T-helper 2 cell treated with Interferon-gamma antibody and Interleukin-4, amounts not matched to agents 5 μg/mL and 100 μg/mL, for 36 hours (primary cell): ENCODE data around the gene BLID.

Source experiments
- DNase-seq: peaks from one replicate; pipeline ENCODE4 v3.0.0; 2021; ENCODE audit warnings: low spot score
- H3K27ac Mint-ChIP-seq: one replicate; pipeline ENCODE4 v1.8.0; 2021; ENCODE audit warnings: mild to moderate bottlenecking, mixed read lengths
- H3K27me3 Mint-ChIP-seq: one replicate; pipeline ENCODE4 v1.8.0; 2021; ENCODE audit warnings: low read depth, mixed read lengths
- H3K36me3 Mint-ChIP-seq: one replicate; pipeline ENCODE4 v1.8.0; 2021; ENCODE audit warnings: low read depth, mixed read lengths
- H3K4me1 Mint-ChIP-seq: one replicate; pipeline ENCODE4 v1.8.0; 2021; ENCODE audit warnings: low read depth, mixed read lengths
- H3K4me3 Mint-ChIP-seq: one replicate; pipeline ENCODE4 v1.8.0; 2022; ENCODE audit warnings: mild to moderate bottlenecking, moderate library complexity, mixed read lengths
- H3K9me3 Mint-ChIP-seq: one replicate; pipeline ENCODE4 v1.8.0; 2021; ENCODE audit warnings: mixed read lengths

Gene BLID

DNA sequence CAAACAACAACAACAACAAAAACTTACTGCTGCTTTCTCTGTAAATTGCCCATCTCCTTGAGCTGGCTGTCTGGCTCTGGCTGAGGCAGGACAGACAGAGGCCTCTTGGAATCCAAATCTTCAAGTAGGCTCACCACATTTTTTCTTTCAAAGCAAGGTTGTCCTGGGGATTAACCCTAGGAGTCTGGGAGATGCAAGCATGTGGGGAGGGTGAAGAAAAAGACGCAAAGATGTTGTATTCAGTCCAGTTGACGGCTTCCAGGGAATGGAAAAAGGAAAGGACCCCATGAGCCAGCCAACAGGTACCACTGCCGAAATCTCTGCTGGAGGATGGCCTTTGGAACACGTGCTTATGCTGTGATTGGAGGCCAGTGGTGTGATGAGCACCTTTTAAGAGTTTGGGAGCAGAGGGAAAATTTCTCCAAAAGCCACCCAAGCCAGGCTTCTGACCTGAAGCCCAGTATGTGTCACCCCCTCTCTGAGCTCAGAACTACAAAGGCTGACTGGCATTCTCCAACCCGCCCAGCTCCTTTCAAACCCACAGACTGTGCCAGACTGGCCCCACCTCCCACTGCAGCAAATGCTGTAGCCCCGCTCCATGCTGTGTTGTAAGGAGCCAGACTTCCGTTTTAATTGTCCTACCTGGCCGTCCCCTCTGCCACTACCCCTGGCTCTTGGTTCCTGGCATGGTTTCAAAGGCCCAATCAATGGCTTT lies 10.8 kb downstream of the BLID start:
- peaks cover 11% of the 10 kb centered on the region for H3K27me3 Mint-ChIP-seq
- H3K4me3 Mint-ChIP-seq, result no peak overlapping the region
- no peaks in the 10 kb centered on the region for H3K36me3 Mint-ChIP-seq

DNA sequence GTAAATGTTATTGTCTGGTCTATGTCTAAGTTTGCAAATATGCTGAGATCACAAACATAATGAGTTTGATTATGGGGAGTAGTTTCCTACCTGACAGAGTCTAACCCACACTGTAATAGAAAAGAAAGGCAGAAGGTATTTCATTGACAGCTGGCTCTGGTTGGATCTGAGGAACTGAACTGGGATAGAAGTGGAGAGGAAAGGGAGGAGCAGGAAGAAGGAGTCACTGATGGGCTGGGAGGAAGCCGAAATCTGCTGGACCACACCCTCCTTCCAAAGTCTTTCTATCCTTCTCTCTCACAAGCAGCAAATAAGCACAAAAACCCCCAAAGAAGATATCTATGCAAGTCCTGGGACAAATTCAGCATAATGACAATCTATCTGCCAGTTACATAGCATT lies 11.7 kb downstream of the BLID start:
- DNase-seq, result no peak
- Mint-ChIP-seq H3K9me3 (no peaks in the 10 kb centered on the region), H3K4me1 (peaks cover 8% of the 10 kb centered on the region), H3K4me3 (no peak overlapping the region), H3K36me3 (no peaks in the 10 kb centered on the region), H3K27ac (no peak overlapping the region), H3K27me3 (peaks cover 20% of the 10 kb centered on the region)

More for the DNA sequence above, 10.8 kb downstream of the BLID start:
- Mint-ChIP-seq H3K27ac (no peak overlapping the region), H3K4me1 (peaks cover 5% of the 10 kb centered on the region), H3K9me3 (no peaks in the 10 kb centered on the region)
- no peak for DNase-seq

DNA sequence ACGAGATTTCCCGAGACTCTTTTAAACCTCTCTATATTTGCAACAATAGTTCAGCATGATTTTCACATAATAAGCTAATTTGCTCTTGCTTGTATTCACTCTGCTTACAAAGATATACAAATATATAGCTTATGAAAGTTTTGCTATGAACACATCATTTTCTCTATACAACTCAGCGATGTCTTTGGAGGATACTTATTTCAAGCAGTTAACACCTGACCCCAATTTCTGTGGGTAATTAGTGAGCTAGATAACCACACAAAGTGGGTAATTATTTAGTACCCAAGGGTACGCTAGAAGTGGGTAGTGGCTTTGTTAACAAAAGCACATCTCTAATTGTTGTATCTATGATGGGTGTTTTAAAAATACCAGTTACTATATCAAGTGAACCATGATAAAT lies 12.3 kb downstream of the BLID start:
- DNase-seq, result no peak
- Mint-ChIP-seq H3K36me3 (no peaks in the 10 kb centered on the region), H3K4me1 (peaks cover 8% of the 10 kb centered on the region), H3K9me3 (no peaks in the 10 kb centered on the region), H3K4me3 (no peak overlapping the region), H3K27ac (no peak overlapping the region), H3K27me3 (peaks cover 23% of the 10 kb centered on the region)

DNA sequence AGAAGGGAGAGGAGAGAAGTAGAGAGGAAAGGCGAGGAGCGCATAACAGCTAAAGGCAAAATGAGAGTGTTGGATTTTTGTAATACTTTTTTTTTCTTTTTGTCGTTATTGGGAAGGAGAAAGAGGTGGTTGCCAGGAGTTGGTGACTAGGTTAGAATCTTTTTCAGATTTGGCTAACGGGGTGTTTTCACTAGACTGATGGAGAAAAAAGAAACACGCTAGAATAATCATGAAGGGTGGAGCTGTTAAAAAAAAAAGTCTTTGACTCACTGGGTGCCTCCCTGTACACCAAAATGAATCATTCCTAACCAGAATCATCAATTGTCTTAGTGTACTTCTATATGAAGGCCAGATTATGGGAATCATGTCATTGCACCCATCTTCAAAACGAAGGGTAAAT lies 12.7 kb downstream of the BLID start:
- H3K4me1 Mint-ChIP-seq, result peaks cover 8% of the 10 kb centered on the region
- H3K4me3 Mint-ChIP-seq, result no peak overlapping the region
- H3K9me3 Mint-ChIP-seq, result no peaks in the 10 kb centered on the region
- peaks cover 25% of the 10 kb centered on the region for H3K27me3 Mint-ChIP-seq
- no peaks in the 10 kb centered on the region for H3K36me3 Mint-ChIP-seq
- H3K27ac Mint-ChIP-seq, result no peak overlapping the region
- no peak for DNase-seq

DNA sequence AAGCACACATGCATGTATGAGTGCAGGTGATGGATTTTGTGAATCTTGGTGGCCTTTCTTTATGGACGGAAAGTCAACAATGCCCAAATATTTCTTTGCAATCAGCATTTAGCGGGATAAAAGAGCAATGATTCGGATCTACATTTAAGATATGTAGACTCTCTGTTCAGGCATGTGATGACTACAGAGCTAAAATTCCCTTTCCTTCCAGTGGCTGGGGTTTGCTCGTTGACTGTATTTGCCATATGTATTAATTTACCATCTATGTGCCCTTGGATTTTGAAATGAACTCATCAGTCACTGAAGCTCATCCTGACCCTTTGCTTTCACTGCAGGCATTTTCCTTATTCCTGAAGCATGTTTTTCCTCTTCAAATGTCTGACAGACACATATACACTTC lies 13.6 kb downstream of the BLID start:
- Mint-ChIP-seq H3K4me1 (peaks cover 8% of the 10 kb centered on the region), H3K27ac (no peak overlapping the region), H3K4me3 (no peak overlapping the region), H3K9me3 (no peaks in the 10 kb centered on the region), H3K36me3 (no peaks in the 10 kb centered on the region), H3K27me3 (peaks cover 34% of the 10 kb centered on the region)
- no peak for DNase-seq

DNA sequence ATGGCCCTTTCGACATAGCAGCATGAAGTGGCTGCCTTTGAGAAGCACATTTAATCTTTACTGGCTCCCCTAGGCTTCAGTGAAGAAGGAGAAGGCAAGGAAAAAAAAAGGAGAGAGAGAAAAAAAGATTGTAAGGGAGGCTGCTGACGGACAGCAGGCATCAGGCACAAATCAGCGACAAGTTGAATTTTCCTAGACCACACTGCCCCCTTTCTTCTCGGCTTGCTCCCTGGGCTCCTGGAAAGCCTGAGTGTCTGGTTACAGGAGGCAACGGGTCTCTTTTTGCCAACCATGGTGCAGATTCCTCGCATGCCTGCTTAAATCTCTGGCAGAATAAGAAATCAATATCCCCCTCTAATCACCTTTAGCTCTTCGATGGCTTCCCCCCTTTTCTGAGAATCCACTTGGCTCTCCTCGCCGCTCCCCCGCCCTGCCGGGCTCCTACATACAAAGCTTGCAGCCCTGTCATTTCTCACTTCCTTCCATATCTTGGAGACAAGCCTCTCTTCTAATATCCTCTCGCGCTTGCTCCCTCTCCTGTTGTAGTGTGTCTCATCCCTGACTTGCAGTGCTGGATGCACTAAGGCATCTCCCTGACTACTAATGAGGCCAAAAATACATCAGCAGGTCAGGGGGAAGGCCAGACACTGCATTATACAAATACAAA lies 14.3 kb downstream of the BLID start:
- no peak overlapping the region for H3K4me3 Mint-ChIP-seq
- H3K27ac Mint-ChIP-seq, result no peak overlapping the region
- H3K27me3 Mint-ChIP-seq, result peaks cover 35% of the 10 kb centered on the region
- no peak for DNase-seq
- H3K9me3 Mint-ChIP-seq, result no peaks in the 10 kb centered on the region
- H3K36me3 Mint-ChIP-seq, result no peaks in the 10 kb centered on the region
- H3K4me1 Mint-ChIP-seq, result peaks cover 8% of the 10 kb centered on the region

DNA sequence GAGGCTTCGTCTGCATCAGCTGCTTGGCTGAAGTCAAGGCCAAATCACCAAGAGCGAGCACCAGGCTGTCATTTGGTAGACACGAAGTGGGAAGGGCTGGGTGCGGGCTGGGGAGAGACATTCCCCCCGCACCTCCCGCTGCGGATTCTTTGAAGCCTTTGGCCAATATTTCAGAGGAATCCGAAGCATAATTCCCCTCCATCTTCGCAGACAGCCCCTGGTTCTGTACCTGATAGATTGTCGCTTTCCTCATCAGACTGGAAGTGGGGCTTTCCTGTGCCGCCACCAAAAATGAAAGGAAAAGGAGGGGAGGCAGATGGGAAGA lies 15.3 kb downstream of the BLID start:
- Mint-ChIP-seq H3K4me3 (no peak overlapping the region), H3K9me3 (no peaks in the 10 kb centered on the region), H3K4me1 (peaks cover 8% of the 10 kb centered on the region), H3K27ac (no peak overlapping the region), H3K27me3 (peaks cover 37% of the 10 kb centered on the region), H3K36me3 (no peaks in the 10 kb centered on the region)
- no peak for DNase-seq

DNA sequence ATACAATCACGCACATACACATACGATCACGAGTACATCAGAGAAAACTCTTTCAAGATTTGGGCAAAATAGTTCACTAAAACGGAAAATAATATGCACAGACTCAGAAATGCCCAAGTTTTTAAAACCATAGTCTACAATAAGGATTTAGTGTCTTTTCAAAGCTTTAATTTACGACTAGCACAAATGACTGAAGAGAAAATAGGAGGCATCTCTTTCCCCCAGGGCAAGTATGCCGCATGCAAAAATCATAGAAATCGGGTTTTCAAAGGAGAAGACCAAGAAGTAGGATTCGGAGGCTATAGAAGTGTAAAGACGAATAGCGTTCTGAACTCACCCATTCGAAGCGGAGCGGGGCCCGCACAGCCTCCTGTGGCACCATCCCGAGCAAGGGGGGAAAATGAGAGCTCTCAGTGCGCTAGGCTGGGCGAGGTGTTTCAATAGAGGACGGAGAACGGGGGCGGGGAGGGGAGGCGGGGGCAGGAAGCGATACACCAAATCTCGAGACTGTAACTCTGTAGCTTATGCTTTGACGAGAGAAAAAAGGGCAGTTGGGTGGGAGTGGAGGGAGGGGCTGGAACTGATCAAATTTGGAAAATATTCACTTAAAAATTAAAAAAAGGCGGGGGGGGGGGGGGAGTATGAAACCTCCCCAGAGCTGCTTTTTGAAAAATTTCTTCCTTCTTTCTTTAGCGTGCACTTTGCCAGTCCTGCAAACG lies 15.8 kb downstream of the BLID start:
- H3K4me3 Mint-ChIP-seq, result no peak overlapping the region
- no peaks in the 10 kb centered on the region for H3K9me3 Mint-ChIP-seq
- H3K27me3 Mint-ChIP-seq, result peaks cover 37% of the 10 kb centered on the region
- no peak overlapping the region for H3K27ac Mint-ChIP-seq
- H3K36me3 Mint-ChIP-seq, result no peaks in the 10 kb centered on the region
- no peak for DNase-seq
- peaks cover 8% of the 10 kb centered on the region for H3K4me1 Mint-ChIP-seq

DNA sequence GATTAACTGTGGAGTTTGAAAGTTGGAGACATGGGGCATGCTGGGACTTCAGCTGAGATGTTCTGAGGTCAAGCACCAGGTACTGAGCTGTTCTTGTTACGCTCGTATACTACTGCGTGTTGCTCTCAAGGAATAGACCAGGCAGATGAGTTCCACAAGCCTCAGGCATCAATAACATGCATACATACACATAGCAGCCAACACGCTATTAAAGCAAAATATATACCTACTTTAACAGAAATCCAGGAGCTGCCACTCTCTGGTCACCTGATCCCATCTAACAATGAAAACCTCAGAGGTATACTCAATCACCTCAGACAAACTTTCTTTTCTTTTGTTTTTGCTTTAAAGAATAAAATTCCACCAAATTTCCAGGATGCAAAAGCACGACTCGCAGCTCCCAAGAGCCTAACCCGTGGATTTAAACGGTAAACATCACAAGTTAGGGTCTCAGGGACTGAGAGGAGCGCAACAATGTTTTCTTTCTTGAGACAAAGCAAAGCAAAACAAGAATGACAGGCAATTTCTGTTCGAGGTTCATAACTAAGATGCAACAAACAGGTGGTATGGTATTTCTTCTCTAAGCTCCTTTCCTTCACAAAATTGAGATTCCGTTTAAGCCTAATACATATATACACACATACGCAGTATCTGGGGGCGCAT lies 16.5 kb downstream of the BLID start:
- Mint-ChIP-seq H3K27ac (no peak overlapping the region), H3K4me1 (peaks cover 8% of the 10 kb centered on the region), H3K9me3 (no peaks in the 10 kb centered on the region), H3K27me3 (peaks cover 37% of the 10 kb centered on the region), H3K36me3 (no peaks in the 10 kb centered on the region), H3K4me3 (no peak overlapping the region)
- no peak for DNase-seq

DNA sequence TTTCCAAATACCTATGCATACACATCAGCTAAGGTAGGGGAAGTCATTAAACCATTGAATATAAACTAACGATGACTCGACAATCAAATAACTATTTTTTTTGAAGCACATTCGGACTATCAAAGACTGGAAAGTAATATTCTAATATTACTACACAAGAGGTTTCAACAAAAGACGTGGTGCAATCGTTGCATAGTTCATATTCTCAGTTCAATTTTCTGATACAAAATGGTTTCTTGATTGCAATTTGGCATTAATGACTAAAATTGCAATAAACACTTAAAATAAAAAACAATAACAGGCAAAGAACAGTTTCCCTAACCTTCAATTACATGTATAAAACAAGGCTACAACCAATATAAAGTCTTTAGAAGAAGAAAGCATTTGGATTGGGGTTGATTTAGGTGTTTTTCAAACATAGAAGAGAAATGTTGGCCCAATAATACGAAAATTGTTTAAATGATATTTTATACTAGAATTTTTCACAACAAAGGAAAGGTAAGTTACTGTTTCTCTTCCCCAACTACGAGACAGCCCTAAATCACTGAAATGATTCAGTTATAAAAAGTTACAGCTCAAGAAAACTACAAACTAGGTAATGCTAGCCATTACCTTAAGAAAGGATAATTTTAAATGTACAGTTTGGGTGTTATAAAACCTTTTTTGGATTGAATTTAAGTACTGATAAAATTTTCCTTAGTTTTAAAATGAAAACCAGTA lies 17.6 kb downstream of the BLID start:
- no peak for DNase-seq
- H3K9me3 Mint-ChIP-seq, result no peaks in the 10 kb centered on the region
- no peak overlapping the region for H3K4me3 Mint-ChIP-seq
- peaks cover 37% of the 10 kb centered on the region for H3K27me3 Mint-ChIP-seq
- H3K4me1 Mint-ChIP-seq, result peaks cover 8% of the 10 kb centered on the region
- no peaks in the 10 kb centered on the region for H3K36me3 Mint-ChIP-seq
- no peak overlapping the region for H3K27ac Mint-ChIP-seq

DNA sequence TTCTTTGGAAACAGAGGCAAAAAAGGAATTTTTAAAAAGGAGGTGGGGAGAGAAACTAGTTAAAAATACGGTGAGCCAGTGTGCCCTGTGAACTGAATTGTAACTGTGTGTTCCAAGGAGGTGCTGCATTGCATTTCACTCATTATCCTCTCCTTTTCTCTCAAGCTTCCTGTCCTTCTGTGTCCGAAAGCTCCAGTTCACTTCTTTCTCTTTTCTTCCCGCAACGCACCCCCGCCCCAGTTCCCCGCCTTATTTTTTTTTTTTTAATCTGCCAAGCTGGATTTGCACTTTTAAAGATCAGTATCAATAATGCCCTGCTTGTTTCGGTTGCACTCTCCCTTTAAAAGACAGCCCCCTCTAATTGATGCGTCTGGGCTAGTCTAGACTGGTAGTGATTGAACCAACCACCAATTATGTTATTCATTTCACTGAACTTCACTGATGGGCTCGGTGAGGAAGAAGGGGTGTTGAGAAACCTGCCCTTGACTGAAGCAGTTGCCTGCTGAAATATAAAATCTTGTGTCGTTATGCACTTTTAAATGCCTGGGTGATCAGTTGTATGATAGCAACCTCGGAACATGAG lies 18.5 kb downstream of the BLID start:
- Mint-ChIP-seq H3K27me3 (peaks cover 37% of the 10 kb centered on the region), H3K9me3 (no peaks in the 10 kb centered on the region), H3K4me3 (no peak overlapping the region), H3K4me1 (peaks cover 8% of the 10 kb centered on the region), H3K27ac (no peak overlapping the region), H3K36me3 (no peaks in the 10 kb centered on the region)
- no peak for DNase-seq

DNA sequence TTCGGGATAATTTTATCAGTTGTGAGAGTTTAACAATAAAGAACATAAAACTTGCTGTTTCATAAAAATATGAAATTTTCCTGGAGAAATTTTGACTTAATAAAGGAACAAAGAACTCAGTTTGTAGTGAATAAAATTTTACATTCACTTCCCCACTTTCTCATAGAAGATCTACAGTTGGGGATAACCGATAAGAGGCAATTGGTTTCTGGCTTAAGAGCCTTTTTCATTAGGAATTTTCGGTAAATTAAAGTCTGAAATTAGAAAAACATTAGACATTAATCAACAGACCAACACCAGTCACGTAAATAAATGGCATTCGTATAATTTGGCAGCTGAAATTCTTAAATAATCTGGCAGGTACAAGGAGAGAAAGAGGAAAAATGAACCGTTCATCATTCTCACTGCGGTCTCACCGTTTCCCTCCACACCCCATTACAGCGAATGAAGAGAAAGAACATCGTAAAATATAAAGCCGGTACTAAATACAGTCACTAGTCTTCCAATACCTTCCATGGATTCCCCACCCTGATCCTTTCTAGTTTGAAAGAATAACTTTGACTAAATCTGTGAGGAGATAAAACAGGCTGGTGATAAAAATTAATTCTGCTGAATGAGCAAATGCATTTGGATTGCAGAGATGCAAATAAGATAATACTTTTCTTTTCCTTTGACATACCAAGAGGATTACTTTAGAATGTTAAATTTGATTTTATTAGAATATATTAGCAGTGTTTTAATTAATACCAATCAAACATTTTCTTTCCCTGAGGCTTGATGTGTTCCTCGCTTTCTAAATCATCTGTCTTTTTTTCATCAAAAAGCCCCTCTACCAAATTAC lies 19.5 kb downstream of the BLID start:
- no peak for DNase-seq

More for the DNA sequence above, 19.5 kb downstream of the BLID start:
- no peaks in the 10 kb centered on the region for H3K9me3 Mint-ChIP-seq
- peaks cover 8% of the 10 kb centered on the region for H3K4me1 Mint-ChIP-seq
- H3K4me3 Mint-ChIP-seq, result no peak overlapping the region
- H3K27ac Mint-ChIP-seq, result no peak overlapping the region
- H3K36me3 Mint-ChIP-seq, result no peaks in the 10 kb centered on the region
- H3K27me3 Mint-ChIP-seq, result peaks cover 37% of the 10 kb centered on the region
